A673 (cell line): ENCODE measurements around the gene SPEG. TPM values are rescaled to one million over a fixed set of nuclear protein-coding genes. Genes with fewer than 3 reads are reported as not detected.

ENCODE experiments used
- BruUV-seq: library from RNA; stranded (reverse); fragments of 400-500 nt; replicated peaks from 2 replicates; lab custom pipeline; 2021; lab: Mats Ljungman, UMichigan
- CTCF ChIA-PET: fragments of 300-600 bp; sonication (Branson Sonifier 250); formaldehyde crosslinking; loops from one replicate; lab custom pipeline; 2022; ENCODE audit warnings: antibody characterized with exemption; lab: Charles Lee
- POLR2A ChIA-PET: fragments of 300-600 bp; sonication (Branson Sonifier 250); formaldehyde crosslinking; loops from one replicate; lab custom pipeline; 2022; ENCODE audit warnings: antibody characterized with exemption; ENCODE audit not compliant: low non-redundant PET; lab: Charles Lee
- DNase-seq: peaks from one replicate; pipeline ENCODE4 v3.0.0-alpha.2; 2015; ENCODE audit warnings: low spot score
- H3K27ac ChIP-seq: fragments of 200-600 bp; sonication (generic); 2 replicates; pipeline ENCODE4 v1.5.1; 2016; ENCODE audit warnings: mixed run types, low read depth, mild to moderate bottlenecking, mixed read lengths, antibody characterized with exemption, low read length; ENCODE audit not compliant: poor library complexity, severe bottlenecking
- H3K27me3 ChIP-seq: fragments of 200-600 bp; sonication (generic); replicated peaks from 2 replicates; pipeline ENCODE4 v1.6.1; 2017; ENCODE audit warnings: mixed run types, low read depth, mild to moderate bottlenecking, mixed read lengths, antibody characterized with exemption, low read length; ENCODE audit not compliant: insufficient read depth, poor library complexity
- H3K36me3 ChIP-seq: fragments of 200-600 bp; sonication (generic); 2 replicates; pipeline ENCODE4 v1.6.1; 2016; ENCODE audit warnings: mixed run types, mild to moderate bottlenecking, mixed read lengths, antibody characterized with exemption, low read length; ENCODE audit not compliant: insufficient read depth, poor library complexity, severe bottlenecking
- H3K4me1 ChIP-seq: fragments of 200-600 bp; sonication (generic); 2 replicates; pipeline ENCODE4 v1.6.1; 2017; ENCODE audit warnings: mixed run types, mild to moderate bottlenecking, mixed read lengths, antibody characterized with exemption, low read length; ENCODE audit not compliant: insufficient read depth, poor library complexity, severe bottlenecking
- H3K4me3 ChIP-seq: fragments of 200-600 bp; sonication (generic); 2 replicates; pipeline ENCODE4 v1.5.1; 2016; ENCODE audit warnings: low read depth, mixed run types, mild to moderate bottlenecking, mixed read lengths, low read length; ENCODE audit not compliant: poor library complexity, severe bottlenecking
- H3K9me3 ChIP-seq: fragments of 200-600 bp; sonication (generic); 2 replicates; pipeline ENCODE4 v1.6.1; 2016; ENCODE audit warnings: mixed run types, low read depth, mild to moderate bottlenecking, mixed read lengths, antibody characterized with exemption, low read length; ENCODE audit not compliant: poor library complexity, severe bottlenecking
- CTCF ChIP-seq: fragments of 300-800, 200-600 bp; sonication (generic); conservative IDR thresholded peaks from 2 replicates; pipeline ENCODE4 v1.5.1; 2017; ENCODE audit warnings: low read depth, mild to moderate bottlenecking, antibody characterized with exemption, low read length, moderate library complexity, mixed read lengths
- EZH2 ChIP-seq: fragments of 200-600 bp; sonication (generic); IDR thresholded peaks from 2 replicates; pipeline ENCODE4 v1.6.1; 2017; ENCODE audit warnings: borderline replicate concordance, low read depth, mild to moderate bottlenecking, mixed read lengths, antibody characterized with exemption, low read length; ENCODE audit not compliant: poor library complexity, severe bottlenecking
- intact Hi-C: fragments of 100-400 bp; cut with micrococcal nuclease; formaldehyde crosslinking; loops from one replicate; pipeline ENCODE4 v1.10.0; 2022; ENCODE audit not compliant: unreplicated experiment
- total RNA-seq: library from RNA; stranded (reverse); gene quantifications from 2 replicates; pipeline ENCODE4 v1.2.3, GENCODE V29; 2021

SPEG gene
- total RNA-seq, 1 experiment from 2014 or later: 8.4 TPM

- BruUV-seq: no TSS peak
- DNase-seq: no peak
- Histone ChIP-seq H3K9me3 (no peaks in the 10 kb centered on the region), H3K27ac (no peak within 1 kb of the TSS), H3K4me3 (no peak within 1 kb of the TSS), H3K27me3 (no peaks in the 10 kb centered on the region), H3K4me1 (peaks cover 51% of the 10 kb centered on the region), H3K36me3 (no peaks in the 10 kb centered on the region)
- ChIA-PET POLR2A (interaction anchor here (0.6 kb wide), 1 partner anchor 1300 kb away, joined by 3 read pairs; no protein-coding TSS in a partner anchor), CTCF (interaction anchor here (0.5 to 1.0 kb wide), 3 partner anchors 10 to 19 kb away, joined by 4 to 6 read pairs (median 4); a partner anchor contains a TSS)
- no peak for TF ChIP-seq EZH2
- no peak for TF ChIP-seq CTCF
- intact Hi-C loops: no loop called here
Measured at GRCh38 chr2:219514196-219514761, 79.6 kb downstream of the SPEG start, which contains the start of gene ASIC4. Gene ASIC4 (plus strand): TSS chr2:219514482. CDS start chr2:219514725, 243 bp downstream.

- Histone ChIP-seq H3K4me1 (peaks cover 45% of the 10 kb centered on the region), H3K27me3 (no peaks in the 10 kb centered on the region), H3K9me3 (no peaks in the 10 kb centered on the region), H3K27ac (no peak overlapping the region), H3K4me3 (no peak overlapping the region), H3K36me3 (no peaks in the 10 kb centered on the region)
- no TSS peak for BruUV-seq
- no peak for DNase-seq
- POLR2A ChIA-PET: no interaction called here
- intact Hi-C loops: no loop called here
- TF ChIP-seq CTCF: no peak
- no peak for TF ChIP-seq EZH2
- CTCF ChIA-PET: interaction anchor here (1.0 kb wide), 1 partner anchor 15 kb away, joined by 4 read pairs; no protein-coding TSS in a partner anchor
Measured at GRCh38 chr2:219514836-219515235, 80.2 kb downstream of the SPEG start.

DNA sequence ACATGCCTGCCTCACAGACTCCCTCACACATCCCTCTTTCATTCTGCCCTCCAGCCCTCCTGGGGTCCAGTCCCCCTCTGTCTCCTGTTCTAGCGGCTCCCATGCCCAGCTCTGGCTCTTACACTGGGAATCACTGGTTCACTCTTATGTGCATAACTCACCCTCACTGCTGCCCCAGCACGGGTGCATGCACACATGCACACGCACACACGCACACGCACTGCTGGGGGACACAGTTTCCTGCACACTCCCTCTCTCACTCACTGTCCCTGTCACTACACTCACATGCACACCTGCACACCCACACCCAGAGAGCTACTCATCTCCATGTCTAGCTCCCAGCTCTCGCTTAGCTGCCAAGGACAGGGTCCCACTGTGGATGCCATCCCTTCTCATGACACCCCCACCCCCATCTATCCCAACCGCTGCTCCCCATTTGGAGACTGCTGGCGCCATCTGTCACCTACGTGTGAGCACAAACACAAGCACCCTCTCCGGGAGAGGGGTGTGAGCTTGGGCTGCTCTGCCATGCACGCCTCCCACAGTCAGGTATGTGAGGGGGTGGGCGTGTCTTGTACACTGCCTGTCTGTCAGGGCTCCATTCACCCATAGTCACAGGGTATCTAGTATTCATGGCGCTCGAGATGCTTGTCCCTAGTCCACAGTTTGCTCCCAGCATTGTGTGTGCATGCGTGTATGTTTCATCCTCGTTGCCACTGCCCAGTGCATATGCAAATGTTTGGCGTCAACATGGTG lies 81.4 kb downstream of the SPEG start:
- Histone ChIP-seq H3K9me3 (no peaks in the 10 kb centered on the region), H3K4me3 (no peak overlapping the region), H3K27me3 (no peaks in the 10 kb centered on the region), H3K4me1 (peaks cover 44% of the 10 kb centered on the region), H3K27ac (no peak overlapping the region), H3K36me3 (no peaks in the 10 kb centered on the region)
- no TSS peak for BruUV-seq
- TF ChIP-seq EZH2 (no peak), CTCF (no peak)
- DNase-seq: no peak
- ChIA-PET POLR2A (no interaction called here), CTCF (interaction anchor here (1.2 kb wide), 1 partner anchor 20 kb away, joined by 7 read pairs; a partner anchor contains a TSS)
- intact Hi-C loops: no loop called here
